ENCODE results near the gene MAMDC2.

The MAMDC2 gene

GRCh38 chr9:70010015-70010414, 33.6 kb upstream of the MAMDC2 start:
- Histone ChIP-seq H3K27ac (ENCODE audit: low read depth, low read length) (no peak overlapping the region), H3K4me3 (ENCODE audit: insufficient read depth, low read length, poor library complexity, severe bottlenecking) (no peak overlapping the region), H3K79me2 (ENCODE audit: insufficient read depth, low read length) (no peaks in the 10 kb centered on the region), H2AFZ (ENCODE audit: low read depth, low read length, severe bottlenecking) (no peak overlapping the region), H4K20me1 (ENCODE audit: low read depth, low read length) (no peaks in the 10 kb centered on the region), H3K36me3 (ENCODE audit: low read length) (no peaks in the 10 kb centered on the region), H3K9ac (ENCODE audit: low read length) (no peak overlapping the region), H3K4me2 (ENCODE audit: low read depth, low read length, poor library complexity, severe bottlenecking) (no peak overlapping the region), H3K27me3 (ENCODE audit: low read length) (no peaks in the 10 kb centered on the region), H3K9me2 (replicated peaks; ENCODE audit: insufficient read depth, low read length) (no peaks in the 10 kb centered on the region), H3F3A (ENCODE audit: insufficient read depth) (no peaks in the 10 kb centered on the region), H3K9me3 (ENCODE audit: insufficient read depth, low read length) (no peaks in the 10 kb centered on the region)
- TF ChIP-seq CTCF (IDR thresholded peaks at IDR 0.05; ENCODE audit: insufficient read depth, low read length, poor library complexity, severe bottlenecking), result no peak

- H3K9ac ChIP-seq (ENCODE audit: low read length), result no peak overlapping the region
- no peaks in the 10 kb centered on the region for H3K36me3 ChIP-seq (ENCODE audit: low read length)
- no peaks in the 10 kb centered on the region for H3K9me2 ChIP-seq (replicated peaks; ENCODE audit: insufficient read depth, low read length)
- H3K4me3 ChIP-seq (ENCODE audit: insufficient read depth, low read length, poor library complexity, severe bottlenecking), result no peak overlapping the region
- no peak overlapping the region for H3K27ac ChIP-seq (ENCODE audit: low read depth, low read length)
- H2AFZ ChIP-seq (ENCODE audit: low read depth, low read length, severe bottlenecking), result no peak overlapping the region
- H3K4me2 ChIP-seq (ENCODE audit: low read depth, low read length, poor library complexity, severe bottlenecking), result no peak overlapping the region
- no peaks in the 10 kb centered on the region for H3K27me3 ChIP-seq (ENCODE audit: low read length)
- no peaks in the 10 kb centered on the region for H3F3A ChIP-seq (ENCODE audit: insufficient read depth)
- H4K20me1 ChIP-seq (ENCODE audit: low read depth, low read length), result no peaks in the 10 kb centered on the region
- no peaks in the 10 kb centered on the region for H3K79me2 ChIP-seq (ENCODE audit: insufficient read depth, low read length)
- TF ChIP-seq CTCF (IDR thresholded peaks at IDR 0.05; ENCODE audit: insufficient read depth, low read length, poor library complexity, severe bottlenecking), result no peak
- TF ChIP-seq EZH2phosphoT487 (conservative IDR thresholded peaks at IDR 0.05; ENCODE audit: low read length), result no peak
- no peaks in the 10 kb centered on the region for H3K9me3 ChIP-seq (ENCODE audit: insufficient read depth, low read length)
Measured at GRCh38 chr9:70011366-70011765, 32.3 kb upstream of the MAMDC2 start.

GRCh38 chr9:70012569-70012968, 31.1 kb upstream of the MAMDC2 start:
- Histone ChIP-seq H3K9me3 (ENCODE audit: insufficient read depth, low read length) (no peaks in the 10 kb centered on the region), H3K27ac (ENCODE audit: low read depth, low read length) (no peak overlapping the region), H3K9me2 (replicated peaks; ENCODE audit: insufficient read depth, low read length) (no peaks in the 10 kb centered on the region), H3K9ac (ENCODE audit: low read length) (no peak overlapping the region), H4K20me1 (ENCODE audit: low read depth, low read length) (no peaks in the 10 kb centered on the region), H3K36me3 (ENCODE audit: low read length) (no peaks in the 10 kb centered on the region), H3K27me3 (ENCODE audit: low read length) (no peaks in the 10 kb centered on the region), H3K4me2 (ENCODE audit: low read depth, low read length, poor library complexity, severe bottlenecking) (no peak overlapping the region), H3K79me2 (ENCODE audit: insufficient read depth, low read length) (no peaks in the 10 kb centered on the region), H2AFZ (ENCODE audit: low read depth, low read length, severe bottlenecking) (no peak overlapping the region), H3F3A (ENCODE audit: insufficient read depth) (no peaks in the 10 kb centered on the region), H3K4me3 (ENCODE audit: insufficient read depth, low read length, poor library complexity, severe bottlenecking) (no peak overlapping the region)
- TF ChIP-seq EZH2phosphoT487 (conservative IDR thresholded peaks at IDR 0.05; ENCODE audit: low read length), result no peak
- TF ChIP-seq CTCF (IDR thresholded peaks at IDR 0.05; ENCODE audit: insufficient read depth, low read length, poor library complexity, severe bottlenecking), result no peak
